RWPE1 (cell line): ENCODE results near the gene AREL1.

Experiments used
- CTCF ChIA-PET: fragments of 350-600 bp; sonication (Branson Sonifier 250); formaldehyde crosslinking; extraction: SDS; loops from one replicate; lab custom pipeline; 2021; lab: Yijun Ruan, JAX
- POLR2A ChIA-PET: fragments of 400-600 bp; formaldehyde crosslinking; extraction: SDS; loops from one replicate; lab custom pipeline; 2020; ENCODE audit warnings: antibody characterized with exemption; ENCODE audit not compliant: low non-redundant PET; lab: Yijun Ruan, JAX
- DNase-seq: peaks from one replicate; pipeline ENCODE4 v3.0.0; 2012; ENCODE audit warnings: low spot score
- H3K27ac ChIP-seq: fragments of 450-650 bp; 2 replicates; pipeline ENCODE4 v1.5.1; 2017
- CTCF ChIP-seq: fragments of 450-650 bp; conservative IDR thresholded peaks from 2 replicates; pipeline ENCODE4 v1.5.1; 2017; ENCODE audit warnings: low read depth, mild to moderate bottlenecking

AREL1 gene

GRCh38 chr14:74634481-74634880 lies 78.4 kb downstream of the AREL1 start:
- no peak for DNase-seq

GRCh38 chr14:74630881-74631690 lies 81.8 kb downstream of the AREL1 start:
- ChIA-PET POLR2A (no interaction called here), CTCF (interaction anchor here (0.6 to 1.2 kb wide), 2 partner anchors 10 to 19 kb away, joined by 3 to 5 read pairs; partner anchors contain the start of gene LTBP2)
- no peak overlapping the region for H3K27ac ChIP-seq
- DNase-seq: no peak
- TF ChIP-seq CTCF: no peak

More at GRCh38 chr14:74634481-74634880, 78.4 kb downstream of the AREL1 start:
- no peak overlapping the region for H3K27ac ChIP-seq
- ChIA-PET POLR2A (no interaction called here), CTCF (no interaction called here)
- TF ChIP-seq CTCF: no peak

GRCh38 chr14:74628418-74628817 lies 84.5 kb downstream of the AREL1 start:
- no peak for DNase-seq
- CTCF ChIA-PET: no interaction called here

GRCh38 chr14:74627076-74627475 lies 85.8 kb downstream of the AREL1 start:
- H3K27ac ChIP-seq: no peak overlapping the region
- ChIA-PET POLR2A (no interaction called here), CTCF (no interaction called here)
- TF ChIP-seq CTCF: no peak
- no peak for DNase-seq

More at GRCh38 chr14:74628418-74628817, 84.5 kb downstream of the AREL1 start:
- no peak for TF ChIP-seq CTCF
- POLR2A ChIA-PET: no interaction called here
- no peak overlapping the region for H3K27ac ChIP-seq

- ChIA-PET CTCF (no interaction called here), POLR2A (no interaction called here)
- H3K27ac ChIP-seq: peak overlapping the region; percentile 86
- DNase-seq: no peak
- no peak for TF ChIP-seq CTCF
These were observed 90.6 kb downstream of the AREL1 start for GRCh38 chr14:74622257-74622656.

- H3K27ac ChIP-seq: peak overlapping the region; percentile 86
- CTCF ChIA-PET: interaction anchor here (1.6 kb wide), 1 partner anchor 9 kb away, joined by 4 read pairs; the partner anchor contains the start of gene LTBP2
- POLR2A ChIA-PET: no interaction called here
- TF ChIP-seq CTCF: no peak
- no peak for DNase-seq
These were observed 91.3 kb downstream of the AREL1 start for GRCh38 chr14:74621556-74621955.
